Neural progenitor cell (in vitro differentiated cells): ENCODE results near the gene ATXN7. TPM values are rescaled to one million over a fixed set of nuclear protein-coding genes. Genes with fewer than 3 reads are reported as not detected.
A peak's percentile ranks its signal among the peaks of the same experiment; 100 is the strongest.

Experiments used
- DNase-seq: peaks from one replicate; pipeline ENCODE4 v3.0.0-alpha.2; 2016; ENCODE audit warnings: low spot score
- H2AFZ ChIP-seq: fragments of 200-600 bp; sonication (generic); replicated peaks from 2 replicates; pipeline ENCODE4 v1.6.1; 2016; ENCODE audit warnings: antibody characterized with exemption
- H3F3A ChIP-seq: fragments of 200-600 bp; sonication (generic); 2 replicates; pipeline ENCODE4 v1.6.1; 2016; ENCODE audit warnings: antibody characterized with exemption, low read depth
- H3K27ac ChIP-seq: fragments of 200-600 bp; sonication (generic); 2 replicates; pipeline ENCODE4 v1.5.1; 2016; ENCODE audit warnings: mild to moderate bottlenecking
- H3K27me3 ChIP-seq: fragments of 200-600 bp; sonication (generic); 2 replicates; pipeline ENCODE4 v1.6.1; 2016; ENCODE audit warnings: mild to moderate bottlenecking, moderate library complexity
- H3K36me3 ChIP-seq: fragments of 200-600 bp; sonication (generic); 2 replicates; pipeline ENCODE4 v1.5.1; 2016
- H3K4me1 ChIP-seq: fragments of 200-600 bp; sonication (generic); 2 replicates; pipeline ENCODE4 v1.6.1; 2016; ENCODE audit warnings: mixed run types
- H3K4me2 ChIP-seq: fragments of 200-600 bp; sonication (generic); 2 replicates; pipeline ENCODE4 v1.6.1; 2016
- H3K4me3 ChIP-seq: fragments of 200-600 bp; sonication (generic); 2 replicates; pipeline ENCODE4 v1.5.1; 2016
- H3K79me2 ChIP-seq: fragments of 200-600 bp; sonication (generic); 2 replicates; pipeline ENCODE4 v1.6.1; 2016; ENCODE audit warnings: low read depth
- H3K9ac ChIP-seq: fragments of 200-600 bp; sonication (generic); 2 replicates; pipeline ENCODE4 v1.6.1; 2016
- H3K9me3 ChIP-seq: fragments of 200-600 bp; sonication (generic); 2 replicates; pipeline ENCODE4 v1.5.1; 2016; ENCODE audit warnings: low read depth
- H4K20me1 ChIP-seq: fragments of 200-600 bp; sonication (generic); 2 replicates; pipeline ENCODE4 v1.6.1; 2016; ENCODE audit warnings: low read depth
- H3K27ac Mint-ChIP-seq: 3 replicates; pipeline ENCODE4 v1.8.0; 2021; ENCODE audit warnings: mixed read lengths
- H3K27me3 Mint-ChIP-seq: 2 replicates; pipeline ENCODE4 v1.8.0; 2022; ENCODE audit warnings: low read depth, mild to moderate bottlenecking, inconsistent platforms, moderate library complexity, mixed read lengths; ENCODE audit not compliant: insufficient read depth
- H3K36me3 Mint-ChIP-seq: 3 replicates; pipeline ENCODE4 v1.8.0; 2021; ENCODE audit warnings: mixed read lengths
- H3K4me1 Mint-ChIP-seq: 3 replicates; pipeline ENCODE4 v1.8.0; 2021; ENCODE audit warnings: mixed read lengths
- H3K4me3 Mint-ChIP-seq: 3 replicates; pipeline ENCODE4 v1.8.0; 2021; ENCODE audit warnings: mild to moderate bottlenecking, moderate library complexity, mixed read lengths
- H3K9me3 Mint-ChIP-seq: 3 replicates; pipeline ENCODE4 v1.8.0; 2020; ENCODE audit warnings: mixed read lengths
- EZH2 ChIP-seq: fragments of 200-600 bp; sonication (generic); IDR thresholded peaks from 2 replicates; pipeline ENCODE4 v1.6.1; 2017; ENCODE audit warnings: antibody characterized with exemption, mild to moderate bottlenecking, moderate library complexity
- EZH2phosphoT487 ChIP-seq: fragments of 200-600 bp; sonication (generic); IDR thresholded peaks from 2 replicates; pipeline ENCODE4 v1.6.1; 2017; ENCODE audit warnings: antibody characterized with exemption
- total RNA-seq: library from RNA; depleted of rRNA; stranded (reverse); fragments of >200 nt; gene quantifications from 2 replicates; pipeline ENCODE4 v1.2.3, GENCODE V29; 2015; ENCODE audit warnings: low replicate concordance
- TF ChIP-seq, protein P1 (sequence below): fragments of 200-600 bp; sonication (generic); IDR thresholded peaks from 2 replicates; pipeline ENCODE4 v1.5.1; 2017; ENCODE audit warnings: antibody characterized with exemption, mild to moderate bottlenecking

The ATXN7 gene
- total RNA-seq, 1 donor from 2014 or later: 30.4 TPM

GRCh38 chr3:63952248-63952594 lies 88.6 kb downstream of the ATXN7 start:
- H3K4me2 ChIP-seq: peak overlapping the region; percentile 63
- no peaks in the 10 kb centered on the region for H3K27me3 ChIP-seq
- peaks cover 10% of the 10 kb centered on the region for H3K36me3 Mint-ChIP-seq
- peaks cover 19% of the 10 kb centered on the region for H3F3A ChIP-seq
- no peak overlapping the region for H2AFZ ChIP-seq
- no peaks in the 10 kb centered on the region for H3K9me3 ChIP-seq
- H3K27me3 Mint-ChIP-seq: no peaks in the 10 kb centered on the region
- peaks cover 77% of the 10 kb centered on the region for H3K79me2 ChIP-seq
- no peaks in the 10 kb centered on the region for H3K9me3 Mint-ChIP-seq
- peaks cover 8% of the 10 kb centered on the region for H4K20me1 ChIP-seq
- H3K27ac ChIP-seq: peak overlapping the region; percentile 72
- no peaks in the 10 kb centered on the region for H3K36me3 ChIP-seq
- no peak overlapping the region for H3K4me3 Mint-ChIP-seq
- no peak overlapping the region for H3K9ac ChIP-seq
- peak overlapping the region; percentile 21 for H3K27ac Mint-ChIP-seq
- peaks cover 52% of the 10 kb centered on the region for H3K4me1 Mint-ChIP-seq
- no peak for DNase-seq
- no peak overlapping the region for H3K4me3 ChIP-seq
- TF ChIP-seq EZH2 (no peak), EZH2phosphoT487 (no peak)
- TF ChIP-seq, protein P1, sequence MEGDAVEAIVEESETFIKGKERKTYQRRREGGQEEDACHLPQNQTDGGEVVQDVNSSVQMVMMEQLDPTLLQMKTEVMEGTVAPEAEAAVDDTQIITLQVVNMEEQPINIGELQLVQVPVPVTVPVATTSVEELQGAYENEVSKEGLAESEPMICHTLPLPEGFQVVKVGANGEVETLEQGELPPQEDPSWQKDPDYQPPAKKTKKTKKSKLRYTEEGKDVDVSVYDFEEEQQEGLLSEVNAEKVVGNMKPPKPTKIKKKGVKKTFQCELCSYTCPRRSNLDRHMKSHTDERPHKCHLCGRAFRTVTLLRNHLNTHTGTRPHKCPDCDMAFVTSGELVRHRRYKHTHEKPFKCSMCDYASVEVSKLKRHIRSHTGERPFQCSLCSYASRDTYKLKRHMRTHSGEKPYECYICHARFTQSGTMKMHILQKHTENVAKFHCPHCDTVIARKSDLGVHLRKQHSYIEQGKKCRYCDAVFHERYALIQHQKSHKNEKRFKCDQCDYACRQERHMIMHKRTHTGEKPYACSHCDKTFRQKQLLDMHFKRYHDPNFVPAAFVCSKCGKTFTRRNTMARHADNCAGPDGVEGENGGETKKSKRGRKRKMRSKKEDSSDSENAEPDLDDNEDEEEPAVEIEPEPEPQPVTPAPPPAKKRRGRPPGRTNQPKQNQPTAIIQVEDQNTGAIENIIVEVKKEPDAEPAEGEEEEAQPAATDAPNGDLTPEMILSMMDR: no peak
- H3K4me1 ChIP-seq: peaks cover 45% of the 10 kb centered on the region

DNA sequence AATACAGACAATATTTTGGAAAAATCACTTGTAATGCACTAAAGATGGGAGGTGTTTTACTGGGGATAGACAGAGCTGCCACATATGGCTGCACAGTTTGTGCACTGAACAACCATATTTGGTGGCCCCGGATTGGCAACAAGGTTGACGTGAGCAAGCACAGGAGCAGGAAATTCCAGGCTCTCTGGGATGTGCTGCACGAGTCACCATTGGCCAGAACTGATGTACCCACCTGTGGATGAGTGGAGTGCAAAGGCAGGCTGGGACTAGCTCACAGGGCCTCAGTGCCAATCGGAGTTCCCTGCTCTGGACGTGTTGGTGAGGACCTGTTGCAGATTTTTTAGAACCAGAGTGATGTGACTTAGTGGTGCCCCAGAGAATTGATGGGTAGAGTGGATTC lies 90.5 kb downstream of the ATXN7 start:
- Mint-ChIP-seq H3K27me3 (no peaks in the 10 kb centered on the region), H3K27ac (peak overlapping the region; percentile 1)
- no peaks in the 10 kb centered on the region for H3K27me3 ChIP-seq

DNA sequence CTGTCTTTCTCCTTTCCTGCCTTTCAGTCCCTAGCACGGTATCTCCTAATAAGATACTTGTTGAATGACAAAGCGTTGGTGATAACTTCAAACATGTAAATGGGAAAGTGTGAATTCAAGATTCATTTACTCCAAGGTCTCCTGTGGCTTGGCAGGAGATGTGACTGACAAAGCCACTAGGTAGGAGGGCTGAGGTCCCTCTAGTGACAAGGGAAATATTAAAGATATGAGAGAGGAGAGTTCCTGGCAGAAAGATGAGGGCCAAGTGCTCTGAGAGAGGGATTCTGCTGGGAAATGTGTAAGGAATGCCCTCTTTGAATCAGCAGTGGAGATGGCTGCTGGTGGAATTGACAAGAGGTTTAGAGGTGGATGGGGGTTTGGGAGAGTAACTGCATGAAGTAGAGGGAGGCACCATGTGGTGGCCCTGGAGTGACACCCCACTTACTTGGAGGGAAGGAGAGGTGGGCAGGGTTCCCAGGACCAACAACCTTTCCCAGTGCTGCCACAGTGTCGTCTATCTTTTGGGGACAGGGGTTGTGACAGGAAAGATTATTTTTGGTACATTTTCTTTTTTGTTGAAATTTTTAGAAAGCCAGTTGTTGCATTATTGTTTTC lies 91.5 kb downstream of the ATXN7 start:
- H3K4me2 ChIP-seq: no peak overlapping the region
- H3K79me2 ChIP-seq: peaks cover 78% of the 10 kb centered on the region
- H3K4me1 Mint-ChIP-seq: peaks cover 45% of the 10 kb centered on the region
- H3K27me3 ChIP-seq: no peaks in the 10 kb centered on the region
- H3K36me3 ChIP-seq: no peaks in the 10 kb centered on the region
- no peak for DNase-seq
- H3K36me3 Mint-ChIP-seq: peaks cover 10% of the 10 kb centered on the region
- H3K27me3 Mint-ChIP-seq: no peaks in the 10 kb centered on the region
- H3K4me3 Mint-ChIP-seq: no peak overlapping the region
- peaks cover 71% of the 10 kb centered on the region for H3K4me1 ChIP-seq
- H3K4me3 ChIP-seq: no peak overlapping the region
- peak overlapping the region; percentile 10 for H3K27ac Mint-ChIP-seq
- H3K27ac ChIP-seq: peak overlapping the region; percentile 64
- H3F3A ChIP-seq: peaks cover 27% of the 10 kb centered on the region
- no peaks in the 10 kb centered on the region for H3K9me3 Mint-ChIP-seq
- H2AFZ ChIP-seq: no peak overlapping the region
- H4K20me1 ChIP-seq: peaks cover 8% of the 10 kb centered on the region
- no peak for TF ChIP-seq EZH2phosphoT487
- TF ChIP-seq EZH2: no peak
- TF ChIP-seq, protein P1: no peak
- no peak overlapping the region for H3K9ac ChIP-seq
- no peaks in the 10 kb centered on the region for H3K9me3 ChIP-seq

More for the DNA sequence above, 90.5 kb downstream of the ATXN7 start:
- Histone ChIP-seq H4K20me1 (peaks cover 8% of the 10 kb centered on the region), H2AFZ (no peak overlapping the region), H3K79me2 (peaks cover 79% of the 10 kb centered on the region), H3K27ac (no peak overlapping the region), H3K4me1 (peaks cover 62% of the 10 kb centered on the region), H3K36me3 (no peaks in the 10 kb centered on the region), H3K4me3 (no peak overlapping the region), H3K9ac (no peak overlapping the region), H3K4me2 (no peak overlapping the region), H3F3A (peaks cover 22% of the 10 kb centered on the region), H3K9me3 (no peaks in the 10 kb centered on the region)
- TF ChIP-seq EZH2: no peak
- TF ChIP-seq, protein P1: no peak
- TF ChIP-seq EZH2phosphoT487: no peak
- Mint-ChIP-seq H3K9me3 (no peaks in the 10 kb centered on the region), H3K4me3 (no peak overlapping the region), H3K36me3 (peaks cover 10% of the 10 kb centered on the region), H3K4me1 (peaks cover 45% of the 10 kb centered on the region)
- DNase-seq: no peak
